SK-N-SH (cell line): Measurements from ENCODE around the gene WDR7.

Source experiments
- EP300 ChIP-seq, 2 experiments: IDR thresholded peaks; 2 replicates each; pipeline versions ENCODE4 v1.4.0 to v1.6.1; 2012; ENCODE audit warnings: borderline replicate concordance in 1 of 2, low read depth in 1 of 2, low read length in 1 of 2
- FOXM1 ChIP-seq: IDR thresholded peaks from 2 replicates; pipeline ENCODE4 v1.4.0; 2012; ENCODE audit warnings: low read depth, mild to moderate bottlenecking
- JUND ChIP-seq: IDR thresholded peaks from 2 replicates; pipeline ENCODE4 v1.4.0; 2012
- NFIC ChIP-seq: IDR thresholded peaks from 2 replicates; pipeline ENCODE4 v1.4.0; 2012; ENCODE audit warnings: borderline replicate concordance
- POLR2AphosphoS5 ChIP-seq: IDR thresholded peaks from 2 replicates; pipeline ENCODE4 v1.6.1; 2012; ENCODE audit warnings: low read depth, low read length
- RXRA ChIP-seq: IDR thresholded peaks from 2 replicates; pipeline ENCODE4 v1.4.0; 2012; ENCODE audit warnings: low read depth, mild to moderate bottlenecking, borderline replicate concordance
- SMC3 ChIP-seq: IDR thresholded peaks from 2 replicates; pipeline ENCODE4 v1.6.1; 2012; ENCODE audit warnings: low read depth, low read length, improper control_type of control experiment
- TCF12 ChIP-seq: IDR thresholded peaks from 2 replicates; pipeline ENCODE4 v1.4.0; 2012
- TEAD4 ChIP-seq: IDR thresholded peaks from 2 replicates; pipeline ENCODE4 v1.4.0; 2012; ENCODE audit warnings: mild to moderate bottlenecking, borderline replicate concordance; ENCODE audit not compliant: insufficient read depth
- TF ChIP-seq, protein P1 (sequence below): fragments of 200-600 bp; sonication (generic); IDR thresholded peaks from 2 replicates; pipeline ENCODE4 v1.6.1; 2017; ENCODE audit warnings: antibody characterized with exemption, mild to moderate bottlenecking, moderate library complexity
- TF ChIP-seq, protein P2 (sequence below): IDR thresholded peaks from 2 replicates; pipeline ENCODE4 v1.4.0; 2012; ENCODE audit warnings: low read depth
- TF ChIP-seq, protein P3 (sequence below): IDR thresholded peaks from 2 replicates; pipeline ENCODE4 v1.6.1; 2012; ENCODE audit warnings: mild to moderate bottlenecking, low read depth, low read length, moderate library complexity

DNA sequence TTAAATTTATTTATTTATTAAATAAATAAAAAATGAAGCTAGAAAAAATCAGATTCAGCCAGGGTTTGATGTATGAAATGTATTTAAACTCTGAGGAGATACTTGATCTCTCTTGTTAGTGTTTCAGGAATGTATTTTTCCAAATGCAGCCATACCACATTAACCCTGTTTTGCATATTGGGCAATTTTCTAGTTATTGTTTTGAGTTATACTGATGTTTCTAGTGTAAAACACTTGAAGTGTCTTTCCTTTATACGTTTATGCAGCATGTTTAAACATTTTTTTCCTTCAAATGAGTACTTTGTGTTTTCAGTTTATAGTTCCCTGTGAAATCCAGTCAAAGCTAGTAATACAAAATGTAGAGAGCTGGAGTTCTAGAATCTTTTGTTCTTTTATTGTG lies 69.9 kb downstream of the WDR7 start:
- TF ChIP-seq, protein P1, sequence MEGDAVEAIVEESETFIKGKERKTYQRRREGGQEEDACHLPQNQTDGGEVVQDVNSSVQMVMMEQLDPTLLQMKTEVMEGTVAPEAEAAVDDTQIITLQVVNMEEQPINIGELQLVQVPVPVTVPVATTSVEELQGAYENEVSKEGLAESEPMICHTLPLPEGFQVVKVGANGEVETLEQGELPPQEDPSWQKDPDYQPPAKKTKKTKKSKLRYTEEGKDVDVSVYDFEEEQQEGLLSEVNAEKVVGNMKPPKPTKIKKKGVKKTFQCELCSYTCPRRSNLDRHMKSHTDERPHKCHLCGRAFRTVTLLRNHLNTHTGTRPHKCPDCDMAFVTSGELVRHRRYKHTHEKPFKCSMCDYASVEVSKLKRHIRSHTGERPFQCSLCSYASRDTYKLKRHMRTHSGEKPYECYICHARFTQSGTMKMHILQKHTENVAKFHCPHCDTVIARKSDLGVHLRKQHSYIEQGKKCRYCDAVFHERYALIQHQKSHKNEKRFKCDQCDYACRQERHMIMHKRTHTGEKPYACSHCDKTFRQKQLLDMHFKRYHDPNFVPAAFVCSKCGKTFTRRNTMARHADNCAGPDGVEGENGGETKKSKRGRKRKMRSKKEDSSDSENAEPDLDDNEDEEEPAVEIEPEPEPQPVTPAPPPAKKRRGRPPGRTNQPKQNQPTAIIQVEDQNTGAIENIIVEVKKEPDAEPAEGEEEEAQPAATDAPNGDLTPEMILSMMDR: no peak
- TF ChIP-seq RXRA: no peak
- no peak for TF ChIP-seq POLR2AphosphoS5
- no peak for TF ChIP-seq EP300 (IDR thresholded peaks at IDR 0.05; ENCODE audit: borderline replicate concordance in 1 of 2, low read depth in 1 of 2, low read length in 1 of 2)
- TF ChIP-seq JUND: no peak
- no peak for TF ChIP-seq NFIC
- no peak for TF ChIP-seq FOXM1
- TF ChIP-seq, protein P2, sequence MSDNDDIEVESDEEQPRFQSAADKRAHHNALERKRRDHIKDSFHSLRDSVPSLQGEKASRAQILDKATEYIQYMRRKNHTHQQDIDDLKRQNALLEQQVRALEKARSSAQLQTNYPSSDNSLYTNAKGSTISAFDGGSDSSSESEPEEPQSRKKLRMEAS: no peak
- TF ChIP-seq, protein P3, sequence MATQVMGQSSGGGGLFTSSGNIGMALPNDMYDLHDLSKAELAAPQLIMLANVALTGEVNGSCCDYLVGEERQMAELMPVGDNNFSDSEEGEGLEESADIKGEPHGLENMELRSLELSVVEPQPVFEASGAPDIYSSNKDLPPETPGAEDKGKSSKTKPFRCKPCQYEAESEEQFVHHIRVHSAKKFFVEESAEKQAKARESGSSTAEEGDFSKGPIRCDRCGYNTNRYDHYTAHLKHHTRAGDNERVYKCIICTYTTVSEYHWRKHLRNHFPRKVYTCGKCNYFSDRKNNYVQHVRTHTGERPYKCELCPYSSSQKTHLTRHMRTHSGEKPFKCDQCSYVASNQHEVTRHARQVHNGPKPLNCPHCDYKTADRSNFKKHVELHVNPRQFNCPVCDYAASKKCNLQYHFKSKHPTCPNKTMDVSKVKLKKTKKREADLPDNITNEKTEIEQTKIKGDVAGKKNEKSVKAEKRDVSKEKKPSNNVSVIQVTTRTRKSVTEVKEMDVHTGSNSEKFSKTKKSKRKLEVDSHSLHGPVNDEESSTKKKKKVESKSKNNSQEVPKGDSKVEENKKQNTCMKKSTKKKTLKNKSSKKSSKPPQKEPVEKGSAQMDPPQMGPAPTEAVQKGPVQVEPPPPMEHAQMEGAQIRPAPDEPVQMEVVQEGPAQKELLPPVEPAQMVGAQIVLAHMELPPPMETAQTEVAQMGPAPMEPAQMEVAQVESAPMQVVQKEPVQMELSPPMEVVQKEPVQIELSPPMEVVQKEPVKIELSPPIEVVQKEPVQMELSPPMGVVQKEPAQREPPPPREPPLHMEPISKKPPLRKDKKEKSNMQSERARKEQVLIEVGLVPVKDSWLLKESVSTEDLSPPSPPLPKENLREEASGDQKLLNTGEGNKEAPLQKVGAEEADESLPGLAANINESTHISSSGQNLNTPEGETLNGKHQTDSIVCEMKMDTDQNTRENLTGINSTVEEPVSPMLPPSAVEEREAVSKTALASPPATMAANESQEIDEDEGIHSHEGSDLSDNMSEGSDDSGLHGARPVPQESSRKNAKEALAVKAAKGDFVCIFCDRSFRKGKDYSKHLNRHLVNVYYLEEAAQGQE: no peak
- TF ChIP-seq SMC3: no peak
- no peak for TF ChIP-seq TEAD4
- no peak for TF ChIP-seq TCF12
